ENCODE data around the gene DOCK4.
A peak's percentile ranks its signal among the peaks of the same experiment; 100 is the strongest.

DOCK4 gene

GRCh38 chr7:111858331-111858730 is 347.9 kb downstream of the DOCK4 start:
- Histone ChIP-seq H3K27me3 (no peaks in the 10 kb centered on the region), H3K4me1 (peaks cover 2% of the 10 kb centered on the region; the same call in 1 of the 2 replicates), H3K36me3 (no peaks in the 10 kb centered on the region), H3K4me3 (ENCODE audit: low read depth, low read length) (no peak overlapping the region), H3K9me3 (no peaks in the 10 kb centered on the region)
- no peak for TF ChIP-seq CTCF (IDR thresholded peaks at IDR 0.05; ENCODE audit: low read depth, low read length)
- DNase-seq = no peak

GRCh38 chr7:111855842-111856227 is 350.4 kb downstream of the DOCK4 start:
- TF ChIP-seq CTCF (IDR thresholded peaks at IDR 0.05; ENCODE audit: low read depth, low read length) = peak; percentile 56
- no peaks in the 10 kb centered on the region for H3K36me3 ChIP-seq
- H3K9me3 ChIP-seq = no peaks in the 10 kb centered on the region
- no peak overlapping the region for H3K4me3 ChIP-seq (ENCODE audit: low read depth, low read length)
- peak; percentile 42 for DNase-seq
- no peaks in the 10 kb centered on the region for H3K27me3 ChIP-seq
- H3K4me1 ChIP-seq = peaks cover 2% of the 10 kb centered on the region; the same call in 1 of the 2 replicates

- Histone ChIP-seq H3K27me3 (no peaks in the 10 kb centered on the region), H3K36me3 (no peaks in the 10 kb centered on the region), H3K4me3 (ENCODE audit: low read depth, low read length) (no peak overlapping the region), H3K4me1 (peaks cover 2% of the 10 kb centered on the region; the same call in 1 of the 2 replicates), H3K9me3 (no peaks in the 10 kb centered on the region)
- TF ChIP-seq CTCF (IDR thresholded peaks at IDR 0.05; ENCODE audit: low read depth, low read length) = peak; percentile 87
- peak; percentile 63 for DNase-seq
Observed at GRCh38 chr7:111855161-111855841, 350.9 kb downstream of the DOCK4 start.

GRCh38 chr7:111853201-111853990 is 352.8 kb downstream of the DOCK4 start:
- Histone ChIP-seq H3K27me3 (no peaks in the 10 kb centered on the region), H3K9me3 (no peaks in the 10 kb centered on the region), H3K4me3 (ENCODE audit: low read depth, low read length) (no peak overlapping the region), H3K4me1 (peaks cover 2% of the 10 kb centered on the region; the same call in 1 of the 2 replicates), H3K36me3 (no peaks in the 10 kb centered on the region)
- 0 out of 2 replicates have a peak, but pooled peaks have one; percentile 25 for TF ChIP-seq CTCF (IDR thresholded peaks at IDR 0.05; ENCODE audit: low read depth, low read length)
- DNase-seq = no peak

GRCh38 chr7:111852081-111852480 is 354.1 kb downstream of the DOCK4 start:
- H3K4me3 ChIP-seq (ENCODE audit: low read depth, low read length) = no peak overlapping the region
- peaks cover 3% of the 10 kb centered on the region; the same call in 1 of the 2 replicates for H3K4me1 ChIP-seq
- H3K36me3 ChIP-seq = no peaks in the 10 kb centered on the region
- H3K9me3 ChIP-seq = no peaks in the 10 kb centered on the region
- no peak for TF ChIP-seq CTCF (IDR thresholded peaks at IDR 0.05; ENCODE audit: low read depth, low read length)
- H3K27me3 ChIP-seq = no peaks in the 10 kb centered on the region
- no peak for DNase-seq

- DNase-seq = no peak
- no peak for TF ChIP-seq CTCF (IDR thresholded peaks at IDR 0.05; ENCODE audit: low read depth, low read length)
- Histone ChIP-seq H3K36me3 (no peaks in the 10 kb centered on the region), H3K27me3 (no peaks in the 10 kb centered on the region), H3K4me1 (peaks cover 3% of the 10 kb centered on the region; the same call in 1 of the 2 replicates), H3K9me3 (no peaks in the 10 kb centered on the region), H3K4me3 (ENCODE audit: low read depth, low read length) (no peak overlapping the region)
Observed at GRCh38 chr7:111846898-111847297, 359.3 kb downstream of the DOCK4 start.

Measured in BE2C (cell line).